Measurements from ENCODE around the gene TRAF1.

DNA sequence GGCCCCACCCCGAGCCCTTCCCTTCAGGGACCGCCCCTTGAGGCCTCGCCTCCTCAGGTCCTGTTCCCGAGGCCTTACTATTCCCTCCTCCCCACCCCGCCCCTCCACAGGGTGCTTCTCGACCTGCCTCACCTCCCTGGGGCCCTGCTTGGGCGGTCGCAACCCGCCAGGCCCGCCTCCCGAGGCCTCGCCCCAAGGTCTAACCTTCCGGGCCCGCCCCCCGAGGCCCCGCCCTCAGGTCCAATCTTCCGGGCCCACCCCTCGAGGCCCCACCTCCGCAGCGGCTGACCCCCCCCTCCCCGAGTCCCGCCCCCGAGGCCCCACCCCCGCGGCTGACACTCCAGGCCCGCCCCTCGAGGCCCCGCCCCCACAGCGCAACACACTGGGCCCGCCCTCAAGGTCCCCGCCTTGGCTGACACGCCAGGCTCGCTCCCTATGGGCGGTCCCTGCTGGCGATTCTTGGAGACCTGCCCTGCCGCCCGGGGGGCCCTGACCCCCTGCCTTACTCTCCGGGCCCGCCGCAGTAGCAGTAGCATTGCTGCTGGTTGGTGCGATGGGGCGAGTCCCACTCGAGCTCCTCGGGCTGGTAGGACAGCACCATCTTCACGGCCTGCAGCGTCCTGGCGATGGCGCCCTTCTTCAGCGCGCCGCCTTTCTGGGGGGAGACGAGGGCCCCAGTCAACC, 57.8 kb downstream of the TRAF1 start:
- no peak for TF ChIP-seq GATA2 (IDR thresholded peaks at IDR 0.05; ENCODE audit: low read depth, low read length)
- no peak for TF ChIP-seq GATA3 (IDR thresholded peaks at IDR 0.05; ENCODE audit: low read depth, low read length)
